Tibial nerve (tissue), 4 donors: ENCODE data around the gene ADAMTS2.

Experiments
- CTCF ChIP-seq, 5 experiments: fragments of 200-600 bp in 3 of 5; fragments of 450-650 bp in 2 of 5; sonication (generic) in 3 of 5; IDR thresholded peaks; one replicate each; pipeline ENCODE4 v1.5.1; 2016 to 2019; ENCODE audit warnings: antibody characterized with exemption in 5 of 5, mild to moderate bottlenecking in 3 of 5, moderate library complexity in 2 of 5
- EP300 ChIP-seq, 2 donors: sonication (generic); formaldehyde crosslinking; IDR thresholded peaks; one replicate each; pipeline ENCODE4 v1.6.1; 2017; ENCODE audit warnings: antibody characterized with exemption in 2 of 2, mild to moderate bottlenecking in 1 of 2
- POLR2A ChIP-seq, 2 donors: fragments of 450-650 bp; IDR thresholded peaks; one replicate each; pipeline ENCODE4 v1.6.1; 2017; ENCODE audit warnings: antibody characterized with exemption in 2 of 2, mild to moderate bottlenecking in 2 of 2, moderate library complexity in 2 of 2

- no peak for TF ChIP-seq EP300 (IDR thresholded peaks at IDR 0.05)
- no peak for TF ChIP-seq CTCF (IDR thresholded peaks at IDR 0.05)
- TF ChIP-seq POLR2A (IDR thresholded peaks at IDR 0.05): no peak
Observed at GRCh38 chr5:179301796-179302195, 43.5 kb downstream of the ADAMTS2 start.
